ENCODE results near the gene ZGLP1.

- TF ChIP-seq CTCF (IDR thresholded peaks at IDR 0.05) (no peak), POLR2A (IDR thresholded peaks at IDR 0.05) (peak in 1 of 2 donors; percentile 65)
Measured at GRCh38 chr19:10332965-10333757, 23.5 kb upstream of the ZGLP1 start, which contains the start of gene RAVER1.
